AG04449 (cell line): Measurements from ENCODE around the gene PSMA7.

Experiments
- CTCF ChIA-PET: fragments of 350-600 bp; formaldehyde crosslinking; extraction: SDS; loops from one replicate; lab custom pipeline; 2021; ENCODE audit warnings: antibody characterized with exemption; lab: Yijun Ruan, JAX
- POLR2A ChIA-PET: fragments of 400-600, 350-600 bp; formaldehyde crosslinking; extraction: SDS; loops from one replicate; lab custom pipeline; 2020; ENCODE audit warnings: antibody characterized with exemption, inconsistent platforms; lab: Yijun Ruan, JAX
- DNase-seq: peaks from one replicate; pipeline ENCODE4 v3.0.0-alpha.2; 2010; ENCODE audit warnings: low read depth, low spot score
- H3K4me3 ChIP-seq: 2 replicates; pipeline ENCODE4 v1.5.1; 2011; ENCODE audit warnings: low read depth, mild to moderate bottlenecking, control low read depth, low read length
- TF ChIP-seq, protein P1 (sequence below): IDR thresholded peaks from one replicate; pipeline ENCODE4 v1.5.1; 2011; ENCODE audit warnings: mild to moderate bottlenecking, moderate library complexity, low read length, control low read depth, inconsistent platforms; ENCODE audit not compliant: insufficient read depth; ENCODE audit errors: missing control alignments

PSMA7 gene

DNA sequence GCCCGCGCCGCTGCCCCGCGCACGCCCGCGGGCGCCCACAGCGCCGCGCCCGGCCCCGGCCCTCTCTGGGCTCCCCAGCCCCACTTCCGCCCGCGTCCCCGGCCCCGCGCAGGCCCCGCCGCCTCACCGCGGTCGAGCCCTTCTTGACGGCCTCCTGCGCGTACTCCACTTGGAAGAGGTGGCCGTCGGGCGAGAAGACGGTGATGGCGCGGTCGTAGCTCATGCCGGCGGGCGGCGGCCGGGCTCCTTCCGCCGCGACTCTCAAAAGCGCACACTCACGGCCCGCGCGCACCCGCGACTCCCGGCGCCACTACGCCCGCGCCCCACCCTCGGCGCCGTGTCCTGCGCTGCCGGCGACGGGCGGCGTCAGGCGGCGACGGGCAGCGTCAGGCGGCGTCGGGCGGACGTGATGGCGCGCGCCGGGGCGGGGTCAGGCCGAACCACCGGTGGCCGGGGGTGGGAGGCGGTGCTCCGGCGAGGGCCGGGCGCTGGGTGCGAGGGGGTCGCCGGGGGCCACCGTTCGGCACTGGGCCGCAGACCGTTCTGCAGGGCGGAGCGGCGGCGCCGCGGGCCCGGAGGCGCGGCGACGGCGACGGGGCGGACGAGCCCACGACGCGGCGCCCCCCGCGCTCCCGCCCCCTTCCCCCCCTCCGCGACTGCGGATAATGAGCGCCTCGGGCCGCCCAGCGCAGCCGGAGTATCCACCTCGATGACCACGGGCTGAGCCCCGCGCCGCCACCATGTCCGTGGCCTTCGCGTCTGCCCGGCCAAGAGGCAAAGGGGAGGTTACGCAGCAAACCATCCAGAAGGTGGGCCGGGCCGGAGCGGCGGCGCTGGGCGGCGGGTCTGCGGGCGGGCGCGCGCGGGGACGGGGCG lies at the start of gene PSMA7, which contains the start of gene SS18L1:
PSMA7 (minus strand) TSS at position 314 of the 876 bp plus-strand sequence; CDS start at position 223, 91 bp downstream.
SS18L1 (plus strand) TSS at position 689 of the 876 bp plus-strand sequence; CDS start at position 741, 52 bp downstream.
- no peak for DNase-seq
- ChIA-PET POLR2A (interaction anchor here (0.8 to 0.9 kb wide), 3 partner anchors 11 to 232 kb away, joined by 3 read pairs; no protein-coding TSS in a partner anchor), CTCF (interaction anchor here (3.4 to 11.6 kb wide), 2 partner anchors 15 to 134 kb away, joined by 27 to 134 read pairs; no protein-coding TSS in a partner anchor)
- TF ChIP-seq, protein P1, sequence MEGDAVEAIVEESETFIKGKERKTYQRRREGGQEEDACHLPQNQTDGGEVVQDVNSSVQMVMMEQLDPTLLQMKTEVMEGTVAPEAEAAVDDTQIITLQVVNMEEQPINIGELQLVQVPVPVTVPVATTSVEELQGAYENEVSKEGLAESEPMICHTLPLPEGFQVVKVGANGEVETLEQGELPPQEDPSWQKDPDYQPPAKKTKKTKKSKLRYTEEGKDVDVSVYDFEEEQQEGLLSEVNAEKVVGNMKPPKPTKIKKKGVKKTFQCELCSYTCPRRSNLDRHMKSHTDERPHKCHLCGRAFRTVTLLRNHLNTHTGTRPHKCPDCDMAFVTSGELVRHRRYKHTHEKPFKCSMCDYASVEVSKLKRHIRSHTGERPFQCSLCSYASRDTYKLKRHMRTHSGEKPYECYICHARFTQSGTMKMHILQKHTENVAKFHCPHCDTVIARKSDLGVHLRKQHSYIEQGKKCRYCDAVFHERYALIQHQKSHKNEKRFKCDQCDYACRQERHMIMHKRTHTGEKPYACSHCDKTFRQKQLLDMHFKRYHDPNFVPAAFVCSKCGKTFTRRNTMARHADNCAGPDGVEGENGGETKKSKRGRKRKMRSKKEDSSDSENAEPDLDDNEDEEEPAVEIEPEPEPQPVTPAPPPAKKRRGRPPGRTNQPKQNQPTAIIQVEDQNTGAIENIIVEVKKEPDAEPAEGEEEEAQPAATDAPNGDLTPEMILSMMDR, result no peak
- peak within 1 kb of the TSS; percentile 76 for H3K4me3 ChIP-seq

DNA sequence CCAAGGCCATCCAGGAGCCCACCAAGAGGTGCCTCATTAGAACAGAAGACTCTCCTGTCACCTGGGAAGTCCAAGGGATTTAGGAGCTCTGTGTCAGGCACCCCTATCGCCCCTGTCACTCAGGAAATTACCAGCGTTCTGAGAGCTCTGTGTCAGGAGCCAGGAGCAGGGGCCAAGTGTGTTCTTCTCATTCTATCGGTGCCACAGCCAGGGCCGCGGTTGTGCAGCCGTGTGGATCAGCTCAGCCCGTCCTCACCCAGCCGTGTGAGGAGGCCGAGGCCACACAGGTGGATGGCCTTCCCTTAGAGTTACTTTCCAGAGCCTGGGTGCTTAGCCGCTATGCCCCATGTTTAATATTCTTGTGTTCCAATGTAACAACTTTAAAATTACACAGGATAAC lies 49.4 kb upstream of the PSMA7 start:
- TF ChIP-seq, protein P1, result no peak
- ChIA-PET CTCF (no interaction called here), POLR2A (no interaction called here)
- H3K4me3 ChIP-seq, result no peak overlapping the region
- no peak for DNase-seq

DNA sequence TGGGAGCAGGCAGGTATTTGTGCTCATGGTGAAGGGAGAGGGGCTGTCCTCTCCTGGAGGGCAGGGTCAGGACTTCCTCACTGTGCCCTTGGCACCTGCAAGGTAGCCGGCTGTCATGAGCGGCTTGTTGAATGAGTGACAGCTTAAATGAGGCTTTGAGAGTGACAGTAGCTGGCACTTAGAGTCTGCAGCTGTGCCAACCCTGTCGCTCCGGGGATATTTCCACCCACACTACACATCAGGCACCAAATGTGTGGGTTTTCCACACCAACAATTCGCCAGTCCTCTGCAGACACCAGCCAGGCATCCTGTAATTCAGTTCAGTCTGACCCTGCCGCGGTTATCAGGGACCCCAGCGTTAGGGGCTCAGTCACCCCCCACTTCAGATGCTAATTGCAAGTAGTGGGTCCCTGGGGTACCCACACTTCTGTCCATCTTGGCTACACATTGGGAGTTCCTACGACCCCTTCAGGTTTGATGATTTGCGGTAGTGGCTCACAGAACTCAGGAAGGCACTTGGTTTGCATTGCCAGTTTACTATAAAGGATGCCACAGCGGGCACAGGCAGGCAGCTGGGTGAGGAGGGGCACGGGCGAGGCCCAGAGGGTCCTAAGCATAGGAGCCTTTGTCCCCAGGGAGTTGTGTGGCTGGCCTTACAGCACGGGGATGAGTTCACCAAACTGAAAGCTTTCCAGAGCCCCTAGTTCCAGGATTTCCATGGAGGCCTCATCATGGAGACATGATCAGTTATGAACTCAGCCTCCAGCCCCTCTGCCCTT lies 48.8 kb upstream of the PSMA7 start:
- no peak overlapping the region for H3K4me3 ChIP-seq
- ChIA-PET CTCF (no interaction called here), POLR2A (no interaction called here)
- TF ChIP-seq, protein P1, result no peak
- no peak for DNase-seq

DNA sequence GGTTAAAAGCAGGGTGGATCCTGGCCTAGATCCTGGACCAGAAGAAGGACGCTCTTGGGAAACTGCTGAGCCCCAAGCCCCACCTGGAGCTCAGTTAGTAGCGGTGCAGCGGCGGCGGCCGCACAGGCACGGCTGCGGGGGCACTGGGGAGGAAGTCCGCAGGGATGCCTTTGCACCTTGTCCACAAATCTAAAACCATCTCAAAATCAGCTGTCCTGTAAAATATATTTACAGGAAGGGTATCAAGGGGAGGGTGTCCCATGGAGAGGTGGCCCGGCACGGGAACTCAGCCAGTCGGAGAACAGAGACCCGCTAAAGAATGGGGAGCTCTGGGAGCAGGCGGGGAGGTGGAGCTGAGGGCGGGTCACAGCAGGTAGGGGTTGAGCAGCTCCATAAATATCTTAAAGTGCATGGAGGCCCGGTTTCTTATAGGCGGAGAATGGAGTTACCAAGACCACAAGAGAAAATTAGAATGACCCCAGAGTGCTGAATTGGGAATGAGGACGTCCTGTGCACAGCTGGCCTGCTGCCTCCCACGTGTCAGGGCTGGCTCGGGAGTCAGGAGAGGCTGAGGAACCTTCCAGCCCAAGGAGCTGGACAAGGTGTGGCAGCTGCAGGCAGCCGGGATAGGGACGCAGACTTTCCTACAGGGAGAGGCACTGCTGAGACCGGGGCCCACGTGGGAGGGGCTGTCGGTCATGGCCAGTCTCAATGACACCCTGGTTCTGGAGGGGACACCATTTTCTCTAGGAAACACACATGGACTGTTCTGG lies 47.6 kb upstream of the PSMA7 start:
- TF ChIP-seq, protein P1, result no peak
- H3K4me3 ChIP-seq, result no peak overlapping the region
- no peak for DNase-seq
- POLR2A ChIA-PET, result no interaction called here
- CTCF ChIA-PET, result no interaction called here

DNA sequence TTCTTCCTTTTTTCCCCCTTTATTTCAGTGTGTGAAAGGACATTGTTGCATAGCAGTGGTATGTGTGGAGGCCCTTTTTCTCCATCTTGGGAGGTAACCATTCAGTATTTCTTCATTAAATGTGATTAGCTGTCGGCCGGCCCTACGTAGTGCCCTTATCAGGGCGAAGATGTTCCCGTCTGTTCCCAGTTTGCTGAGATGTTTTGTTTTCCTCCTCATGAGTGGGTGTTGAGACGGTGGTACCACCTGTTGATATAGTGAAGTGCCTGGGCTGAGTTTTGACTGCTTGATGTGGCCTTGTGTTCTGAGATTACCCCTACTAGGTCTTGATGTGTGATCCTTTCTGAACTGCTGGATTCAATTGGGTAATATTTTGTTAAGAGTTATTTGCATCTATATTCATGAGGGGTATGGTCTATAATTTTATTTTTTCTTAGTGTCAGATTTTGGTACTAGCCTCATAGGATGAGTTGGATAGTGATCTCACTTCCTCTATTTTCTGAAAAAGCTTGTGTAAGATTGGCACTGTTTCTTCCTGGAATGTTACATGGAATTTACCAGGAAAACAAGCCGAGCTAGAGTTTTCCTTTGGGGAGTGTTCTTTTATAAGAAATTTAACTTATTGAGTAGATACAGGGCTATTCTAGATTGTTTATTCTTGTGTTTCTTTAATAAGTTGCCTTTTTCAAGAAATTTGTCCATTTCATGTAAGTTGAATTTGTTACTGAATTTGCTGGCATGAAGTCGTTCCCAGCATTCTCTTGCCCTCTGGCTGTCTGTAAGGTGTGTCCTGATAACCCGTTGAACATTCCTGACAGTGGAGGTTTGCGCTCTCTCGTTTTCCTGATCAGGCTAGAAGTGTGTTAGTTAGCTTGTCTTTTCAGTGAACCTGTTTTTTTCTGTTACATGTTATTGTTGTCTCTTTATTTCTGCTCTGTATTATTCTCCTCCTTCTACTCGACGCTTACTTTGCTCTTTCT lies 44.0 kb upstream of the PSMA7 start:
- POLR2A ChIA-PET, result no interaction called here
- CTCF ChIA-PET, result interaction anchor here (1.1 to 1.5 kb wide), 2 partner anchors 30 to 53 kb away, joined by 3 read pairs; no protein-coding TSS in a partner anchor
- no peak overlapping the region for H3K4me3 ChIP-seq
- DNase-seq, result no peak
- TF ChIP-seq, protein P1, result no peak
